Jurkat, Clone E6-1 (cell line): ENCODE results near the gene SBNO2.

ENCODE experiments used
- DNase-seq: peaks from one replicate; pipeline ENCODE4 v3.0.0-alpha.2; 2011; ENCODE audit warnings: low read depth, low spot score
- H3K4me3 ChIP-seq: 2 replicates; pipeline ENCODE4 v1.5.1; 2011; ENCODE audit warnings: mild to moderate bottlenecking, low read length, control low read depth, moderate library complexity

SBNO2 gene

DNA sequence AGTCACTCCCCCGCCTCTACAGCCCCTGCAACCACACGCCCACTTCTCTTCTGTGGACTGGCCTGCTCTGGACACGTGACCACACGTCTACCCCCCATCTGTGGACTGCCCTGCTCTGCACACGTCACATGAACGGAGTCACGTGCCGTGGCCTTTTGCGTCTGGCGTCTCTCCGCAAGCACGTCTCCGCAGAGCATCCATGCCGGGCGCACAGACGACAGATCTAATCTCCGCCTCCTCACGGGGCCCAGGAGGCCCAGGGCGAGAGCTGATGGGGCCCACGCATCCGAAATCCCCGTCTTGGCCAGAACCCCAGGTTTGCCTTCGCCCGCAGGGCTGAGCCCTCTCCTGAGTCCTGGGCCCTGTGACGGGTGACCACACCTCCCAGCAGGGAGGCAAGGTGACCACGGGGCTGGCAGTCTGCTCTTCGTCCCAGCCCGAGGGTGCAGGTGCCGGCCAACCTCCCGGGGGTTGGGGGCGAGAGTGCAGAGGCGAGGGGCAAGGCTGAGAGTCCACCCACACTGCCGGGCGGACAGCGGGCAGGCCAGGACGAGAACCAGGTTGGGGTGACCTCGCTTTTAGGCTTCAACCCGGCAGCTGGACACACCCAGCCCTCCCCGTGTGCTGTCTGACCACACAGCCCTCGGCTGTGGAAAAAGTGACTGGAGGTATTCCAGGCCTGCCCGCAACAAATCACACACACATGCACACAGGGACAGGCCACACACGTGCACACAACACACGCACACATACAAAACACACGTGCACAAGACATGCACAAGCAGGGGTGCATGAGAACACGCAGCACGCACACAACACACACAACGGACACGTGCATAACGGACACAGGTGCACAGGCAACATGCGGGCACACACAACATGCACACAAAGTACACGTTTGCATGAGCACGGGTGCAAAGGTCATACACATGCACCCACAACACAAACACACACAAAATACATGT, 3.9 kb downstream of the SBNO2 start:
- no peak overlapping the region for H3K4me3 ChIP-seq

DNA sequence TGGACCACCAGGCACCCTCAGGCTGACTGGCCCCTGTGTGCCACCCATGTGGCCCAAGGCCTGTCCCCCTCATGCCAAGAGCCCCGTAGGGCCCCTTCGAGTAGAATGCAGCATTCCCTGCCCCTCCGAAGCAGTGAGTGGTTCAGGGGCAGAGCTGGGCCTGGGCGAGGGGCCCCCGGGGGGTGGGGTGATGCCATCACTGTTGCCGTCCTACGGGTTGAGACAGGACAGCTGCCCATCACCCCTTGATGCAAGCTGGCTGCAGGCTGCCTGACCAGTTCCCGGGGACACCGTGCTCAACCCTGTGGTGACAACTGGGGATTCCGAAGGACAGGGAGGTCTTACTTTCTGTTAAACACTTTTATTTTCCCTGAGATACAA, 4.7 kb downstream of the SBNO2 start:
- H3K4me3 ChIP-seq: no peak overlapping the region
- no peak for DNase-seq

More for the DNA sequence above, 3.9 kb downstream of the SBNO2 start:
- DNase-seq: no peak

DNA sequence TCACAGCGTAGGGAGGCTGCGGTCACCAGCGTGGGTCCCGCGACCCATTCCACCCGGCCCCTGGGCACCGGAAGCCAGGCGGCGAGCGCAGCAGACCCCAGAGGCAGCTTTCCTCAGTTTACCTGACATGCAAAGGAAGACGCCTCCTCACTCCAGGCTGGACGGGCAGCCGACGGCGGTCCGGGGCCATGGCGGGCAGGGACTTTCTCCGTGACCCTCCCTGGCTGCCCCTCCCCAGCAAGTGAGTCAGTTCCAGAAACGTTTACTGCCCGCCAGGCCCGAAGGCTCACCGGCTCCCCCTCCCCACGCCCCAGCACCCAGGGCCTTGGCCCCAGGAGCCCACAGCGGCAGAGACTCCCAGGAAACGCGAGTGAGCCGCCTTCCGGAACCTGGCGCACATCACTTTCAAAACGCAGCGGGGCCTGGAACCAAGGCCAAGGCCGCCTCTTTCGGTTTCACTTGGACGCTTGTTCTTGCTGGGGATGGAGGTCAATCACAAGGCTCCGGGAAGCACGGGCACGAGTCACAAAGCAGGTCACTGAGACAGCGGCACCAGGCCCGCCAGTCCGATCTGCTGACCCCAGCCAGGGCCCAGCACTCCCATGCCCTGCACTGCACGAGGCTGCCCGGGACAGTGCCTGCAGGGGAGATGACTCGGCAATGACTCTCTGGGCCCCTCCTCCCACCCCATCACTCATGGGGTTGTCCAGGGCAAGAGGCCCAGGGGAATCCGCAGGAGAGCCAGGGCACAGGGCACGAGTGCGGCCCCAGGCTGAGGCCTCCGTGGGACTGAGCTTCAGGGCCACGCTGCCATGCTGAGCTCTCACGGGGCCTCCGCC, 5.3 kb downstream of the SBNO2 start:
- no peak overlapping the region for H3K4me3 ChIP-seq
- DNase-seq: no peak

DNA sequence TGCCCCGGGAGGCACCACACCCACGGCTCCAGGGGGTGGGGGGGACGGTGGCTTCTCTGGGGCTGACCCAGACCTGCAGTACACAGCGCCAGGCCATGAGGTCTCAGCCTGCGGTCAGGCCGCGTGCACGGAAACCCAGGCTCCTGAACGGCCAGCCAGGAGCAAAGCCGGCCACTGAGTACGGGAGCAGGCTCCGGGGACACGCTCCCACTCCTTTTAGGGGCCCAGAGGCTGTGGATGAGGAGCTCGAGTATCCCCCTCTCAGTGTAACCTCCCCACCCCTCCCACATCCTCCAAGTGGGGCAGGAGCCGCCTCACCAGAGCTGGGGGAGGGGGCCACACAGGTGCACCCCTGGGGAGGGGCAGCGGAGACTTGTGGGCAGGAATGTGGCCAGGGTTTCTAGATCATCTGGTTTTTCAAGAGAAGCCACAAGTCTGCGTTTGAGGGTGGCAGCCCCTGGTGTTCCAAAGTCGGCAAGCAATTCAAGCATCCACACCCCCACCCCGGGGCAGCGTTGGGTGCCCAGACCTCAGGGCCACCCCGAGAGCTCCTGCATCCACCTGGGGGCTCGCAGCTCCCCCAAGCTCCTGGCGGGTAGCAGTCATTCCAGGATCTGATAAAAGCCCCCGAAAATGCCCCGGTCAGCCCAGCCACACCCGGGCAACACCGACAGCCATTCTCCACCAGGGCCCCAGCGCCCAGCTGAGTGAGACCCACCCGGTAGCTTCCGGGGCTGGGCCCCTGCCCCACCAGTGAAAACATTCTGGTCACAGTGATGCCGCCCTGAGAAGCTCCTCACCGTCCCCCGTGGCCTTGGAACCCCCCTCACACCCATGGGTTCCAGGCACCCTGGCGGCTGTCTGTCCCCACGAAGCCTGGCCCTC, 6.1 kb downstream of the SBNO2 start:
- DNase-seq: peak; percentile 73
- H3K4me3 ChIP-seq: no peak overlapping the region

DNA sequence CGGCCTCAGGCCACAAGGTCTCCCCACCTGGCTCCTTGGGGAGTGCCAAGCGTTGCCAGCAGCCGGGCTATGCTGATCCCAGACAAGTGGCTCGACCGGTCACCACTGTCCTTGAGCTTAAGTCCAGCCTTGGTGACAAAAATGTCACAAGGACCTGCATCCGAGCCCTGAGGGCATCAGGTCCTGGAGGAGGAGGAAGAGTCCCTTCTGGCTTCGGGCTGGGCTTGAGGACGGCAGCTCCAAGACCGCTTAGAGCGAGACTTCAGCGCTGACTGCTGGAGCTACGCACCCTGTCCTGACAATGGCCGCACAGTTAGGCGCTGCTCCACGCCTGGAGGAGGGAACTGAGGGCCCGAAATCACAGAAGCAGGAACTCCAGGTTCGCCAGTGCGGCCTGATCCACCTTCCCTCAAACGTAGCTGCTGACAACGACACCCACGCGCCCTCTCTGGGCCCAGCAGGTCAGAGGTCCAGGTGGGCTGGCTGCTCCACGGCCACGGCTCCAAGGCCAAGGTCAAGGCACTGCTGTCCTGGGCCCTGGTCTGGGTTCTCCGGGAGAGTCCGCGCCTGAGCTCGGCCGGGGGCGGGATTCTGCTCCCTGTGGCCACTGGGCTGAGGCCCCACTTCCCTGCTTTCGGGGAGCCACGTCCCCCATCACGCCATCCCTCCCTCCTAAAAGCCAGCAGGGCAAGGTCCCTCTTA, 7.0 kb downstream of the SBNO2 start:
- no peak overlapping the region for H3K4me3 ChIP-seq
- no peak for DNase-seq

DNA sequence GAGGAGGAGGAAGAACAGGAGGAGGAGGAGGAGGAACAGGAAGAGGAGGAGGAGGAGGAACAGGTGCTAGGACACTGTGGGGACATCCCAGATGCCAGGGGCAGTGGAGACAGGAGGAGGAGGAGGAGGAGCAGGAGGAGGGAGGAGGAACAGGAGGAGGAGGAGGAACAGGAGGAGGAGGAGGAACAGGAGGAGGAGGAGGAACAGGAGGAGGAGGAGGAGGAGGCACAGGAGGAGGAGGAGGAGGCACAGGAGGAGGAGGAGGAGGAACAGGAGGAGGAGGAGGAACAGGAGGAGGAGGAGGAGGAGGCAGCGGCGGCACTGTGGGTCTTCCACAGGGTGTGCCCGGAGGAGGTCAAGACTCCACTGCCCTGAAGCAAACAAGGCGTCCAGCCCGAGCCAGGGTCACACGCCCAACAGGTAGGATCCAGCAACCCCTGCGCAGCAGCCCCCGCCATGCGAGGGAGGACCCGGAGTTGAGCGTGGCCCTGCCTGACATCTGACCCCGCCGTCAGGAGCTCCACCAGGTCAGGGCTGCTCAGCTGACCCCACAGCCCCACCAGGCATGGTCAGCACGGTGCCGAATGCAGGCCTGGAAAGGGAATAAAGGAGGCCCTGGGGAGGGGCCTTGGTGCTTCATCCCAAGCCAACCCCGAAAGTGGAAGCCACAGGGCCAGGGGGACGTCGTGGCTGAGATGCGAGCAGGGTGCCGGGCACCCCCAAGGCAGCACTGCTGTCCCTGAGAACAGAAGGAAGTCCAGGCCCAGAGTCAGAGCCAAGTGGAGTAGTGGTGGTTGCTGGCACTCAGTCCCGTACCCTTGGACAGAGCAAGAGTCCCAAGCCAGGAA, 9.2 kb downstream of the SBNO2 start:
- H3K4me3 ChIP-seq: no peak overlapping the region
- DNase-seq: no peak

DNA sequence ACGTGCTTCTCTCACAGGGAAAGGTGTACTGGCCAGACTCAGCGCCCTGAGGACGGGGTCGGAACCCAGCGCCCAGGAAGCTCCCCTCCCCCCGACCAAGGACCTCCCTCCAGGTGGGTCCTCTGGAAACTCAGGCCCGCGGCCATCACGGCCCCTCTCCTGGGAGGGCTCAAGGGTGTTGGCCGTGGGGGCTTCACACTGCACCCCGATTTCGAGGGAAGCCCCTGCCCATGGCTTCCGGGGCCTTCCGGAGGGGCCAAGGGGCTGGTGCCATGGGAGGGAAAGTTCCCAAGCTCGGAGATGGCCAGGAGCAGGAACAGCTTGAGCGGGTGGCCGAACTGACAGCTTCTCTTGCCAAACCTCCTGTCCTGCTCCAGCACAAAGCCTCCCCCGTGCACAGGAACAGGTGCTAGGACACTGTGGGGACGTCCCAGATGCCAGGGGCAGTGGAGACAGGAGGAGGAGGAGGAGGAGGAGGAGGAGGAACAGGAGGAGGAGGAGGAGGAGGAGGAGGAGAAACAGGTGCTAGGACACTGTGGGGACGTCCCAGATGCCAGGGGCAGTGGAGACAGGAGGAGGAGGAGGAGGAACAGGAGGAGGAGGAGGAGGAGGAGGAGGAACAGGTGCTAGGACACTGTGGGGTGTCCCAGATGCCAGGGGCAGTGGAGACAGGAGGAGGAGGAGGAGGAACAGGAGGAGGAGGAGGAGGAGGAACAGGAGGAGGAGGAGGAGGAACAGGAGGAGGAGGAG, 10.0 kb downstream of the SBNO2 start:
- H3K4me3 ChIP-seq: no peak overlapping the region
- no peak for DNase-seq

DNA sequence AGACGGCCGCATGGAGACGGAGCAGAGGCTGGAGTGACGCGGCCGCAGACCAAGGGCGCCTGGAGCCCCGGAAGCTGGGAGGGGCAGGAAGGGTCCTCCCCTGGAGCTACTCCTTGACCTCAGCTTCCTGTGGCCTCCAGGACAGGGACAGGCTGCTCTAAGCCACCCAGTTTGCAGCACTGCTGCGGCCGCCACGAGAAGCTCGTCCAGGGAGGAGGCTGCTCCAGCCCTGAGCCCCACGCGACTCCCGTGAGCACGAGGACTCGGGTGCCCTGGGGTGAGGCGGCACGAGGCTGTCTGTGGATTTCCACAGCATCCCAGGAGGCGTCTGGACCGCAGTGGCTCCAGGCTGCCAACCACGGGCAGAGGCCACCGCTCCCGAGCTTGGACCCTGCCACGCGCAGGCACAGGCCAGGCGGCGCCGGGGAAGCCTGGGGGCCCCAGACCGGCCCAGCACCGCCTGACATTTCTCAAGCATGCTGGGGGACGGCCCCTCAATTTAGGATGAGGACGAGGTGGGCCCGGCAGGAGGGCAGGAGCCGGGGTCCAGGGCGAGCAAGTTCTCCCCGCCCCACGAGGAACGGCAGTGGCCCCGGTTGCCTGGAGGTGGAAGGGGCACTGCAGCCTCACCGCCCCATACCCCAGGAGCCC, 10.7 kb downstream of the SBNO2 start:
- no peak for DNase-seq
- no peak overlapping the region for H3K4me3 ChIP-seq

DNA sequence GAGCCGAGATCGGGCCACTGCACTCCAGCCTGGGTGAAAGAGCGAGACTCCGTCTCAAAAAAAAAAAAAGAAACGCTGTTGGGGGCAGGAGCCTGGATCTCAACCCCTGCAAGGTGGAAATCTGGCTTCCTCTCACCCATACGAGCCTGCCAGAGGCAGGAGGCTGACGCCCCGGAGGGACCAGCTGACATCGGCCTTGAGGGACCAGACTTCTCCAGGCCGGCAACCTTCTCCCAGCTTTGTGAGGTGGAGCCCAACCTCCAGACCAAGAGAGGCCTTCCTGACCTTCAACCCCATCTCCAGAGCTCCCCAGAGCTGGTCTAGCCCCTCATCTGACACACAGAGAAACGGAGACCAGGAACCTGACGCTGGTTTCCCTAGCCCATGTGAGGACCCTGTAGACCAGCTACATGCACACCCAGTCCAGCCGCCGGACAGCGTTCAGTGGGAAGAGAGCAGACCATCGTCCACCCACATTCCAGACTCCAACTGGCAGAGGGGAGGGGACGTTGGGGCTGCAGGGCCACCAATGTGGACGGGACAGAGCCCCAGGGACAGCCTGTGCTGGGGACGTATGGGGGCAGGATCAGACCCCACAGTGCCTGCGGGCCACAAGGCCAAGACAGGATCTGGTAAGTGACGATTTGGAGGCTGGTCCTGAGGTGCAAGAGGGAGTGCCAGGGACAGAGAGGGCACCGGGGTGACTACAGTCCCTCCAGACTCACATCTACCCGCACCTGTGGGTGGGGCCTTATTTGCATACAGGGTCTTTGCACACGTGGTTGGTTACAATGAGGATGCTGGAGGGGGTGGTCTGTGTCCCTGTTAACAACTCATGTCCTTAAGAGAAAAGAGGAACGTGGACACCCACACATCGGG, 11.4 kb downstream of the SBNO2 start:
- no peak for DNase-seq

DNA sequence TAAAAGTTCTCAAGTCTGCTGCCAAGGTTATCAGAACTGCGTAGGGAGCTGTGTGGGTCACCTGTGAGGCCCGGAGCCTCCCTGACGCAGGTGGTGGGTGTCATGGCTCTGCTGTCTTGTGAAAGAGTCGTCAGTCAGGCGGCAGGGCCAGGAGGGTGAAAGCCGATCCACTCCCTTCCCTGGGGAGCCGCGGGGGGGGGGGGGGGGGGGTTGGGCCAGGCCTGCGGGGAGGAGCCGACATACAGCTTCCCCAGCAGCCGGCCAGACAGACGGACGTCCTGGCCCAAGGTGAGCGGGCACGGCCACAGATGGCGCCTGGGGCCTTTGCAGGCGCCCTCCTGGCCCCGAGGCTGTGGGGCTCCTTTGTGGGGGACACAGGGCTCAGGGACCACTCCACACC, 12.4 kb downstream of the SBNO2 start:
- H3K4me3 ChIP-seq: no peak overlapping the region
- DNase-seq: no peak

More for the DNA sequence above, 11.4 kb downstream of the SBNO2 start:
- no peak overlapping the region for H3K4me3 ChIP-seq

DNA sequence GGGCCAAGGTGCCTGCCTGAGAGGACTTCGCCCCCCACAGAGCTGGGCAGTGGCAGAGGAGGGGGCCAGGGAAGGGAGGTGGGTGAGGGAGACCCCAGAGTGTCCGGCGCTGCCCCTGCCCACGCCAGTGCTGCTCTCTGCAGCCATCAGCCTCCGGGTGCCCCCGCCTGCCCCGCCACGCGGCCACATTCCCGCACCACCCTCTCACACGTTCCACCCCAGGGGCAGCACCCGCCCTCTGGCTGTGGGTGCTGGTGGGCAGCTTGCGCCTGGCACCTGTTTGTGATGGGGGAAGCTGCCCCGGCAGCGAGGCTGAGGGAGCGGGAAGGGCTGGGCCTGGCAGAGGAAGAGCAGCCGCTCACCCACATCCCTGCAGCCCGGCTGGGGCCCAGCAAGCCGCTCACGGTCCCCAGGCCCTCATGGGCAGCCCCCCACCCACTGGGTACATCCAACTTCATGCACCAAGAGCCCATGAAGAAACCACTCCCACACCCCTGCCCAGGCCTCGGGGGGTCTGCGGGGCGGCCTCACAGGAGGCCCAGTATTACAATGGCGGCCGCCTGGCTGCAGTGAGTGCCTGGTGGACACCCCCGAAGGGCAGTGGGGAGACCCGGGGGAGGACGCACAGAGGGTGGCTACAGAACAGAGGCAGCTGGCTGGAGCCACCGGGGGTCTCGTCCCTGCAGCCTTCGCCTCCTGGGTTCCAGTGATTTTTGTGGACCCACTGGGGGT, 14.0 kb downstream of the SBNO2 start:
- H3K4me3 ChIP-seq: no peak overlapping the region
- DNase-seq: no peak

DNA sequence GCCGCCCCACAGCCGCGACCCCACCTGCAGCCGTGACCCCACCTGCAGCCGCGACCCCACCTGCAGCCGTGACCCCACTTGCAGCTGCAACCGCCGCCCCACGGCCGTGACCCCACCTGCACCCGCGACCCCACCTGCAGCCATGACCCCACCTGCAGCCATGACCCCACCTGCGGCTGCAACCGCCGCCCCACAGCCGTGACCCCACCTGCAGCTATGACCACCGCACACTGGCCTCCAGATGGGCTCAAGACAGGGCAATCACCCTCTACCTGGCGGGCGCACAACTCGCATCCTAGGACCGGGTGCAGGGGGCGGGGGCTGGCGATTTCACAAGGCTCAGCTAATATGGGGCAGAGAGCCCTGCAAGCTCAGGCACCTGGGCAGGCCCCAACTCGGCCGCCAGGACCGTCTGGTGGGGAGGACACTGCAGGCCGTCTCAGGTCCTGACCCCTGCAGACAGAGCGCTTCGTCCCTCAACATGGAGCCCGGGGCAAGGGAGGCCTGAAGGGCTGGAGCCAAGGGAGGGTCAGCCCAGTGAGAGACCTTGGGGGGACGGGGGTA, 15.1 kb downstream of the SBNO2 start:
- no peak overlapping the region for H3K4me3 ChIP-seq
- no peak for DNase-seq

DNA sequence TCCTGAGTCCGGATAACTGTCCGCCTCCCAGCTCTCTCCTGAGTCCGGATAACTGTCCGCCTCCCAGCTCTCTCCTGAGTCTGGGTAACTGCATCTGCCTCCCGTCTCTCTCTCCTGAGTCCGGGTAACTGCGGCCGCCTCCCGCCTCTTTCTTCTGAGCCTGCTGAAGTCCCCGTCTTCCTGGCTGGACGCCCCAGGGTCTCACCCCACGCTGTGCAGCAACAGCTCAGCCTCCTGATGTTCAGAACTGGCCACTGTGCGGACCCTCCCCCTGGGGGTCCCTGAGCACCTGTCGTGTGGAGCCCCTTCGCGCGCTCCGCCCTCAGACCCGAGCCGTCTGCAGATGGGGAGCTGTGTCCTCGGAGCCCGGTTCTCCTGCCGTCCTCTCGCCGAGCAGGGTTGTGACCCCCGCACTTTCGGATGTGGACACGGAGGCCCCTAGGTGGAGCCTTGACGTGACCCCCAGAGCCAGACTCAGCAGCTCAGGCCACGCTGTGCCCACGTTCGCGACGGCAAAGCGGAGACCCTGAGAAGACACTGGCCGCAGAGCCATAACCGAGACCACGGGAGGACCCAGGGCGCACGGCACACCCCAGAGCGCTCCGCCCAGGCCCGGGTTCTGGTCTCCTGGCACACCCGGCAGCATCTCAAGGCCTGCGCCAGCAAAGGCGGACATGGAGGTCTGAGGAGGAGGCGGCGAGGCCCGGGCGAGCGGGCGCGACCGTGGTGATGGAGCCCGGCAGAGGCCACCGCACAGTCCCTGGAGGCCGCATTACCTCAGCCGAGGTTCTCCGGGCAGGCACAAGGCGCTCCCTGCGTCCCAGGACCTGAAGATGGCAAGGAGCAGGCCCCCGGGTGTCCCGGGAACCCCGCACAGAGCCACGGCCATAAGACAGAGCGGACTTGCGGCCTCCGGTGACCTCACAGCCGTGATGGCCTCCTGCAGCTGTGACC, 15.9 kb downstream of the SBNO2 start:
- no peak overlapping the region for H3K4me3 ChIP-seq
- no peak for DNase-seq
